ENCODE results near the gene MAP9. TPM values are rescaled to one million over a fixed set of nuclear protein-coding genes. Genes with fewer than 3 reads are reported as not detected.

Gene MAP9
- total and polyA plus RNA-seq, 10 of the 15 experiments (the other 5 are each of a cell fraction or from before 2014, with no cell fraction given): 1.2 to 7.0 (median 4.3) TPM

- no peak for TF ChIP-seq CEBPZ (IDR thresholded peaks at IDR 0.05; ENCODE audit: low read depth, low read length)
- no peak for TF ChIP-seq PAX5 (IDR thresholded peaks at IDR 0.05; ENCODE audit: borderline replicate concordance, low read depth, low read length)
- TF ChIP-seq CREB1 (IDR thresholded peaks at IDR 0.05; ENCODE audit: low read depth): no peak
- TF ChIP-seq NFYB (IDR thresholded peaks at IDR 0.05; ENCODE audit: insufficient read depth, low read depth, low read length): no peak
- no peak for TF ChIP-seq NR2F1 (conservative IDR thresholded peaks at IDR 0.05)
- TF ChIP-seq JUND (IDR thresholded peaks at IDR 0.05; ENCODE audit: low read depth, low read length): no peak
- TF ChIP-seq CTCF (IDR thresholded peaks at IDR 0.05 in 2 of 3, conservative IDR thresholded peaks at IDR 0.05 in 1 of 3; ENCODE audit: control insufficient read depth in 2 of 3, extremely low read depth in 1 of 3, insufficient read depth in 1 of 3, low read depth in 3 of 3, low read length in 3 of 3): no peak
- no peak for TF ChIP-seq ELK1 (IDR thresholded peaks at IDR 0.05; ENCODE audit: low read depth, low read length)
- no peak for TF ChIP-seq EED (IDR thresholded peaks at IDR 0.05; ENCODE audit: low read depth)
- no peak for TF ChIP-seq E2F8 (IDR thresholded peaks at IDR 0.05; ENCODE audit: low read depth, partially characterized antibody)
- no peak for TF ChIP-seq POLR2AphosphoS5 (IDR thresholded peaks at IDR 0.05; ENCODE audit: low read length)
- no peak for TF ChIP-seq CREM (IDR thresholded peaks at IDR 0.05; ENCODE audit: low read depth)
- no peak for TF ChIP-seq IKZF1 (conservative IDR thresholded peaks at IDR 0.05)
These were observed 23.4 kb upstream of the MAP9 start (continued) for GRCh38 chr4:155399974-155400697.

Measured in GM12878 (cell line).